ENCODE results near the gene GPR148.

The GPR148 gene

DNA sequence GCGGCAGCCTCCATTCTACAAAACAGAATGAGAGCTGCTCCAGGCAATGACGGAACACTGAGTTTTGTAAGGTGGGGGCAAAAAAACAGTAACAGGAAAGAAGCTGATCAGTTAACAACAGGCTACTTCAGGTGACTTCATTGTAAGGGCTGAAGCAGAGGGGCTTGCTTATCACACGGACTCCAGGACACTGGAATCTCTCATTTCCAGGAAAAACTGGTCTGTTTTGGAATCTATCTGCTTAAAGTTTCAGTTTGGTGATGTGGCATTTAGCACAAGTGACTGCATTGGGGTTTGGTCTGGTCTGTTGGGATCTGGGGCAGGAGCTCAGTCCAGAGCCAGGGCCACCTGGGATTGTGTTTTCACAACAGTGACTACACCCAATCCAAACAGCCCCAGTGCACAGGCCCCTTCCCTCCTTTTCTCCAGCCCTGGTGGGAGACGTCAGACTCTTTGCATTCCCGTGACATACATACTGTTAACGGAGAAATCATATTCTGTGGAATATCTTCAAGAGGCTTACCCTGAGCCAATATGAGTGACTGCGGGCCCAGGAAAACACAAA is 40.6 kb downstream of the GPR148 start:
- DNase-seq (ENCODE audit: low spot score) = no peak

DNA sequence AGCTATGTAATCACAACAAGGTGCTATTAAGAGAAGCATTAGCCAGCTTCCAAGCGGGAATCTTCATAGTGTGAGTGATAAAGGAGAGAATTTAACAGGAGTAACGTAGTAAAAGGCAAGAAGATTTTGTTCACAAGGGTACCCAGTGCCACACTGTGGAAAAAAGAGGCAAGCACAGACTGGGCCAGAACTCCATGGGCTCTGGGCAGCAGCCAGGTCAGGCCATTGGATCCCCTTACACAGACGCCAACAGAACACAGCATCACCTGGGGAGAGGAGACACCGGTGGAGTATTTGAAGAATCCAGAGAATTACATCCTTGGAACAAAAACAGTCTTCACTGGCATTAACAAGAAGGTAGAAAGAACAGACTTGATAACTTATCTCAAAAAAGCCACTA is 47.7 kb downstream of the GPR148 start:
- DNase-seq (ENCODE audit: low spot score) = no peak

DNA sequence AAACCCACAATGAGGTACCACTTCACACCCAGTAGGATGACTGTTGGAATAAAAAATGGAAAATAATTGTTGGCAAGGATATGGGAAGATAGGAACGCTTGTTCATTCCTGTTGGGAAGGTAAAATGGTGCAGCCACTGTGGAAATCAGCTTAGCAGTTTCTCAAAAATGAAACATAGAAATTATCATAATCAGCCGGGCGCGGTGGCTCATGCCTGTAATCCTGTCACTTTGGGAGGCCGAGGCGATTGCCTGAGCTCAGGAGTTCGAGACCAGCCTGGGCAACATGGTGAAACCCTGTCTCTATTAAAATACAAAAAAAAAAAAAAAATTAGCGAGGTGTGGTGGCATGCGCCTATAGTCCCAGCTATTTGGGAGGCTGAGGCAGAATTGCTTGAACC is 49.9 kb downstream of the GPR148 start:
- no peak for DNase-seq (ENCODE audit: low spot score)
